ENCODE results near the gene SYNE1. TPM values are rescaled to one million over a fixed set of nuclear protein-coding genes. Genes with fewer than 3 reads are reported as not detected.
"Not testable (repeated sequence)": the region's sequence is repeated elsewhere in the genome, so short reads cannot be mapped to it uniquely, and the experiment has no call there.

SYNE1 gene
- total RNA-seq, 1 donor from 2014 or later, result 580 TPM

GRCh38 chr6:152423216-152424103, 213.7 kb downstream of the SYNE1 start:
- no peak for DNase-seq

GRCh38 chr6:152421496-152421895, 215.7 kb downstream of the SYNE1 start:
- DNase-seq, result not testable (repeated sequence)

GRCh38 chr6:152420696-152421095, 216.5 kb downstream of the SYNE1 start:
- no peak for DNase-seq

GRCh38 chr6:152418551-152418950, 218.6 kb downstream of the SYNE1 start:
- no peak for DNase-seq

GRCh38 chr6:152416652-152417051, 220.5 kb downstream of the SYNE1 start:
- DNase-seq, result no peak

- DNase-seq, result no peak
These were observed 232.1 kb downstream of the SYNE1 start for GRCh38 chr6:152404936-152405595.

GRCh38 chr6:152404086-152404857, 232.9 kb downstream of the SYNE1 start:
- no peak for DNase-seq

GRCh38 chr6:152402791-152403190, 234.4 kb downstream of the SYNE1 start:
- DNase-seq, result no peak

GRCh38 chr6:152401978-152402377, 235.2 kb downstream of the SYNE1 start:
- no peak for DNase-seq

GRCh38 chr6:152399399-152399798, 237.8 kb downstream of the SYNE1 start:
- DNase-seq, result peak; percentile 69

GRCh38 chr6:152398993-152399392, 238.2 kb downstream of the SYNE1 start:
- DNase-seq, result no peak

GRCh38 chr6:152398316-152398715, 238.8 kb downstream of the SYNE1 start:
- no peak for DNase-seq

- no peak for DNase-seq
These were observed 242.9 kb downstream of the SYNE1 start for GRCh38 chr6:152394303-152394702.

GRCh38 chr6:152391179-152391880, 245.8 kb downstream of the SYNE1 start:
- no peak for DNase-seq

- no peak for DNase-seq
These were observed 250.1 kb downstream of the SYNE1 start for GRCh38 chr6:152387091-152387490.

- DNase-seq, result no peak
These were observed 251.0 kb downstream of the SYNE1 start for GRCh38 chr6:152386131-152386530.

GRCh38 chr6:152380993-152381898, 255.9 kb downstream of the SYNE1 start:
- DNase-seq, result peak; percentile 96

- DNase-seq, result peak; percentile 88
These were observed 256.8 kb downstream of the SYNE1 start for GRCh38 chr6:152380351-152380767.

- DNase-seq, result peak; percentile 24
These were observed 257.7 kb downstream of the SYNE1 start for GRCh38 chr6:152379423-152379822.

GRCh38 chr6:152378169-152378568, 259.0 kb downstream of the SYNE1 start:
- no peak for DNase-seq

- DNase-seq, result no peak
These were observed 262.0 kb downstream of the SYNE1 start for GRCh38 chr6:152375197-152375596.
